Activated gamma-delta T cell treated with Interleukin-2 at 50 U/mL for 16 hours (primary cell): ENCODE results near the gene NDUFB4.
"Not testable (repeated sequence)": the region's sequence is repeated elsewhere in the genome, so short reads cannot be mapped to it uniquely, and the experiment has no call there.

Experiments used
- DNase-seq: peaks from one replicate; pipeline ENCODE4 v3.0.0-alpha.2; 2020

The NDUFB4 gene

DNA sequence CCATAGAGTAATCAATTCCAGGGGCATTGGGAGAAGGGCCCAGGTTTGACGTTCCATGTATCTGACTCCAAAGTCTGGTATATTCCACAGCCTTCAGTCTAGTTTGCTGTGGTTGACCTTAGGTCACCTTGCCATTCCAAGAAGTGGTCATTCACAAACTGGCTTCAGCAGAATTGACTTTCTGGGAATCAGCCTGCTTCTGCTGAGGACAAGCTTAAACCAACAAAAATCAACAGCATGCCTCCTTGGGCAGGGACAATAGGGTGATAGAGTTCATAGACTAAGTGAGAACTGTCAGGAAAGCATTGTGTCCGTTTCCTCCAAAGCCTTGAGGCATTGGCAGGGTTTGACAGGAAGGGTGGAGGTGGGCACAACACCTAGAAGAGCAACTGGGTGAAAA lies 24.1 kb upstream of the NDUFB4 start:
- DNase-seq: no peak

DNA sequence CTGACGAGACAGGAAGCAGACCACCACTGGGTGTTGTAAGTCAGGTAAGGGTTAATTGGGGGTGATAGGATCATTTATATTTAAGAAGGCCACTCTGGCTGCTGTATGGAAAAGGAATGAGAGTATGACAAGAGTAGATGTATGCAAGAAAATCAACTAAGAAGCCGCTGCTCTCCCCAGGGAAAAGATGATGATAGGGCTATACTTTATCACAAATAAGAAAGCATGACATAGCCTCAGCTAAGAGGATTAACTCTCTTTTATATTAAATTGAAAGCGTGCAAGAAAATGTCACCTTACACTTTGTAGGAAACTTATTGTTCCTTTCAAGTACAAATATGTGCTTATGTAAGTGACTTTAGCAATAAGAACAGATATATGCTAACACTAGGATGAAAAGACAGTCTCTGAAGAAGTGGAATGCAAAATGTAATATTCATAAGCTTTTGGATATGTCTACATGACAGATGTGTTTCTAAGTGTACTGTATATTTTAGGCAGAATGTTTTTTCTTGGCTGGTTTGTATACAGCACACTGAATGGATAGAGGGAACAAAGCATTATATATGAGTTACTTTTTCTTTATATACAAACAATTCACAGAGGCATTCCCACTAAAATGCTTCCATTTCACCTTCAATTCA lies 8.7 kb upstream of the NDUFB4 start:
- no peak for DNase-seq

DNA sequence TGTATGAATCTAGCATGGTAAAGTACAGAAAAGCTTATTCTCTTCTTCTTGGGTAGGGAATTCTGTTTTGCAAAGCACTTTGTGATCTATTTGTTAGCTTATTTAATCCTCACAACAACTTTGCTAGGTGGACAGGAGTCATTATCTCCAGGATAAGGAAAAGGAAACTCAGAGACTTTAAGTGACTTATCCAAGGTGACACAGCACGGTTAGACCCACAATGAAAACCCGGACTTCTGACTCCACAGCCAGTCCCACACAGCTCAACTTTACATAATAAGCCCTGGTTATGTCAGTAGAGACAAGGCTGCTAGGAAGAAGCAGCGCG lies 384 bp upstream of the NDUFB4 start:
- no peak for DNase-seq

DNA sequence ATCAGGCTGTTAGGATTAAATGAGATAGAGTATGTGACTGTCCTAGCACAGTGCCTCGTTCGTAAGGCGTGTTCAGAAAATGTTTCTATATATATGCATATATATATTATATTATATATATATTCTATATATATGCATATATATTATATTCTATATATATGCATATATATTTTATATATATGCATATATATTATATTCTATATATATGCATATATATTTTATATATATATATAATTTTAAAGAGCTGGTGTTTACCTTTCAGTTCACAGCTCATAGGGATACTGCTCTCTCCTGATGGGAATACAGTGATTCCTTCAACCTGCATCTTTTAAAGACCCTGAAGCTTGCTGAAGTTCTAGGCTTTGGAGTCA lies 702 bp downstream of the NDUFB4 start:
- DNase-seq: no peak

DNA sequence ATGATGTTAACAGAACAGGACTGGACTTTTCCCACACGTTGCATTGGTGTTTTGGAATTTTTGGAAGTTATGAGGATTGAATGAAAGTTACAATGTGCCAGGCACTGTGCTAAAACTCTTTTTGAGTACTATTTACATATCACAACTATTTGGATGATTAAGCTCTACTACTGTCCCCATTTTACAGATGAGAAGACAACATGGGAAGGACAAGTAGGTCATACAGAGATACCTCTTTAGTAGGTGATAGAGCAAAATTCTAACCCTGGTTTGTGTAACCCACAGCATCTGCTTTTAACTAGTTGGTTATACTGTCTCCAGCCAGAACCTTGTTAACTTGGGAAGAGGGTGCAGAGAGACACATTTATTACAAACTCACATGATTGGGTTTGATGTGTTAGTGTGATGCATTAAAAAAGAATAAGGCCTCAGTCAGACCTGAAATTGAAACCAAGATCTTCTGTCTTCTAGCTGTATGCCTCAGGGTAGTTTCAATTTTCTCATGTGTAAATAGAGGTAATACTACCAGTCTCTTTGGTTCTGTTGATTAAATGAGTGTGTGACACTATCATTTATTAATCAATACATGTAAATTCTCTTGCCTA lies 1.4 kb downstream of the NDUFB4 start:
- DNase-seq: no peak

DNA sequence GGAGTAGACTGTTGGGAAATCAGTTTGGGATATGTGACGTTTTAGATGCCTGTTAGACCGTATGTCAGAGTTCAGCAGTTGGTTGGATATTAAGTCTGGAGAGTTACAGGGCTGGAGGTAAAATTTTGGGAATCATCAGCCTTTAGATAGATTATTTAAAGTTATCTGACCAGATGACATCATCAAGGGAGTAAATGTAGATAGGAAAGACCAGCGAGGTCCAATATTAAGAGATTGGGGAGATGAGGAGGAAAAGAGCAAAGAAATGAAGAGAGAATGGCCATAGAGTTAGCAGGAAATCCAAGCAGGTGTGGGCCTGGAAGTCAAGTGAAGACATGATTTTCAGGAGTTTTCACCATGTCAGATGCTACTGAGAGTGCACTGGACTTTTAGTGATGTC lies 3.1 kb downstream of the NDUFB4 start:
- DNase-seq: no peak

DNA sequence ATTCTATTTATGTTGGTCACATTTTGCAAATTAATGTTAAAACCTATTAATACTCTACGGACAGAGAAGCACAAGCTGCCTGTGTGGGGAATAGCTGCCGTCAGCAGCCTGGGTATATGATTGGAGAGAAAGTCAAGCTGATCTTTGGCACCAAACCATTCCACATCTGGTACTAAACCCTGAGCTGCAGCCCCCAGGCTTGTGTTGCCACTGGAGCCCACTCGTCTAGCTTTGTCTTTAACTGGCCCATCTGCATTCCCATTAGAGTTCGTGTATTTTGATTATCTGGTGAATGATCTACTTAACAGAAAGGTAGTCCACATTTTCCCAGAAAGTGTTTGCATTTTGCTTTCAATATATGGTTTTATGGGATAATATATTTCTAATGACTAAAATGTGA lies 5.4 kb downstream of the NDUFB4 start:
- DNase-seq: no peak

DNA sequence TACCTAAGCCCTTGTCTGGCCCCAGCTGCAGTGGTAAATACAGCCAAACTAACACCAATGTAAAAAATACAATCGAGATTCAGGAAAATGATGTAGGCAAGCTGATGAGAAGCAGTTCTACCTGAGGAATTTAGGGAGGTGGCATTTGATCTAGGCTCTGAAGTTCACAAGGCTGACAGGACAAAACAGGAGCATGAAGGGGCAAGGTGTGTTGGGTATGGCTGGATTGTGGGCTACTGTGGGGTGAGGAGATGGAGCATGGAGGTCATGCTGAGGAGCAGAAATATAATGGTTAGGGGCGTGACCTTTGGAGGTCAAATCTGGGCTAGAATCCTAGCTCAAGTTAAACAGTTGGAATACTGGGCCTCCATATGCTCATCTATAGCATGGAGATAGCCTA lies 6.5 kb downstream of the NDUFB4 start:
- DNase-seq: no peak

DNA sequence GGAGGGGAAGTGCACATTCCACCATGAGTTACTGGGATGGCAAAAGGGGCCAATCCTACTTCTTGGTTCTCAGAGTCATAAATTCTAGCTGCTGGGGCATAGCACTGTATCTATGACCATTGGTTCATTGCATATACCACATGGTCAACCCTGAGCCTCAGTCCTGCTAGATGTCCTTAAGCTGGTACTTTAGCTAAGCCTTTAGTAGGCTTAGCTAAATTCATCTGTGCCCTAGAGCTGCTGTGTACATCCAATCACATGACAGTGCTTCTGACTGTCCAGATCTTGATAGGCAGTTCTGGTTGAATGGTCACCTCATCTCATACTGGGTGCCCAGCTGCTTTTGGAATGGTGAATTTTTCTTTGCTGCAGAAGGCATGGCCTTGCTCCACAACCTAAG lies 8.2 kb downstream of the NDUFB4 start:
- no peak for DNase-seq

DNA sequence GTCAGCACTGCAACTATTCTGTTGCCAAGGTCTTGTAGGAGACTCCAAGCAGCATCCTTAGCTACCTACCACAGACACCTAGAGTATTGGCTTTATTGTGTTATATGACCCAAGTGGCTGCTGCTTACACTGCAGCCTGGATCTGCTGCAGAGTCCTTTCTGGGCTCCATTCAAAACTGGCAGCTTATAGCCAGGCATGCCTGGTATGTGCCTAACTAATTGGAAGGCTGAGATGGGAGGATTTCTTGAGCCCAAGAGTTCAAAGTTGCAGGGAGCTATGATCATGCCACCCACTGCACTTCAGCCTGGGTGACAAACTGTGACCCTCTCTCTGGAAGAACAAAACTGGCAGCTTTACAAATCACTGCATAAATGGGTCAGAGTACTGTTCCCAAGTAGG lies 8.6 kb downstream of the NDUFB4 start:
- no peak for DNase-seq

DNA sequence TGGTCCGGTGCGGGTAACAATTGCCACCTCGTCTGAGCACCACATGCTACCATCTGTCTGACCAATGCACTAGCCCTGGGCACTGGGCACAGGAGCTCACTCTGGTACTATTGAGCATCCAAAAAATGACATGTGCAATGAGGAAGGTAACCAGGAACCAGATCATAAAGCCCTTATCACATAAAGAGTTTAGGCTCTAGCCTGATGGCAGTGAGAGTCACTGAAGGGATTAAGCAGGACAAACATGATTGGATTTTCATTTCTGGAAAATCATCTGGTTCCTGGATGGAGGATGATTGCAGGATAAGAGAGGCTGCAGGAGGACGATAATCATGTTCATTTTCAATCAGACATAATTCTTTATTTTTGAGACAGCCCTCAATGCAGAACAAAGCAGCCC lies 12.4 kb downstream of the NDUFB4 start:
- DNase-seq: no peak

DNA sequence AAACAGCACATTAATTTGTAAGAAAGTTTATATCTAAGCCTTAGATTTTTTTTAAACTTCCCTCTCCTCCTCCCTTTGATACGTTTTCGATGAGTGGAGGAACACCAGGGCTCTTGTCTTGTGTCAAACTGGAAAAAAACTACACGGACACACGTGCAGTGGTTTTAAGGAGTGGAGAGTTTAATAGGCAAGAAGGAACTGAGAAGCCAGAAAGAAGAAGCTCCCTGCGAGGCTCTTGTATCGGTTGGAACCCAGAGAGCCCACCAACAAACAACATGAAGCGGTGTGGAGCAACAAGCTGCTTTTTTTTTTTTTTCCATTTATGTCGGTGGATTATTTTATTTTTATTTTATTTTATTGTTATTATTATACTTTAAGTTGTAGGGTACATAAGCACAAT lies 18.6 kb downstream of the NDUFB4 start:
- DNase-seq: no peak

DNA sequence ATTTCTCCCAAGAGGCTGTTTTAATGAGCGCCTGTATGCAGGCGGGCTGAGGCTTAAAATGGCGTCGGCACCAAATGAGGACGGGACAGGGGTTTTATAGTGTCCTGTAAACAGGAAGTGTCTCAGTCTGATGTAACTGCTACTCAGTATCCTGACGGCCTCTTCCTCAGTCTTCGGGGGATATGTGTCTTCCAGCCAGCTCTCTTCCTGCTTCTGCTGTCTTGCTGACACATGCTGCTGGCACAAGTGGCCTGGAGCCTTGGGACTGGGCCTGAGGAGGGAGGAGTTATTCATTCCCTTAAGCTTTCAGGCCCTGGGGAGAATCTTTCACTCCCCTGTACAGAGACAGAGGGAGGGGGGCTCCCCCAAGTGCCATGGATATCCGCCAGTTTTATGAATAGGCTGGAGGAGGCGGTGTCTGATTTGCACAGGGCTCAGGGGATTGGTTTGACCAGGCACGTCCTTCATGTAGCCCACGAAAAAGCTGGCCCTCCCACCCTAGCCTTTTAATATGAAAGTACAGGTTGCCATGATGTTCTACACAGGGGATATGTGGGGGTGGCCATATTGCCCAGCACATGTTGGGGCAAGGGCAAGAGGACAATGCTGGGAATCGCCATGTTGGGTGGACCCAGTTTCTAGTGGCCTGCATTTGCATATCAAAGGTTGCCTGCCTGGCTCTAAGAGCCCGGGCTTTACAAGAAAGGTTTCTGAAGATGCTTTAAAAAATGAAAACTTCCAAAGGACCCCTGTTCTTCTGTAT lies 19.9 kb downstream of the NDUFB4 start:
- no peak for DNase-seq

DNA sequence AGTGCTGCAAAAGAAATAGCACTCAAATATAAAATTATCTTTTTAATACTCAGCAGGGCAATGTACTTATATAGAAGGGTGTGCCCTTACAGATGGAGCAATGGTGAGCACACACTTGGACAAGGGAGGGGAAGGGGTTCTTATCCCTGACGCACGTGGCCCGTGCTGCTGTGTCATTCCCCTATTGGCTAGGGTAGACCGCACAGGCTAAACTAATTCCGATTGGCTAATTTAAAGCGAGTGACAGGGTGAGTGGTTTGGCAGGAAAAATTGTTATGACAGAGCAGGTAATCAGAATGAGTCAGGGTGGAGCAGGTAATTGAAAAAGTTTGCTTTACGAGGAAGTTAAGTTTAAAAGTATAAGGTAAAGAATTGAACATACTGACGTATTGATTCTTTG lies 20.6 kb downstream of the NDUFB4 start:
- DNase-seq: not testable (repeated sequence)

DNA sequence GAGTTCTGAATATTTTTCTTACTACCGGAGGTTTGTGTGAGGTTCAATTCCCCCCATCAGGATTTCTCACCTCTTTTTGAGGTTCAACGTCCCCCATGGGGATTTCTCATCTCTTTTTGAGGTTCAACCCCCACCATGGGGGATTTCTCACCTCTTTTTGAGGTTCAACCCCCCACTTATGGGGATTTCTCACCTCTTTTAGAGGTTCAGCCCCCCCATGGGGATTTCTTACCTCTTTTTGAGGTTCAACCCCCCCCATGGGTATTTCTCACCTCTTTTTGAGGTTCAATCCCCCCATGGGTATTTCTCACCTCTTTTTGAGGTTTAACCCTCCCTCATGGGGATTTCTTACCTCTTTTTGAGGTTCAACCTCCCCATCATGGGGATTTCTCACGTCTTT lies 26.3 kb downstream of the NDUFB4 start:
- DNase-seq: no peak

DNA sequence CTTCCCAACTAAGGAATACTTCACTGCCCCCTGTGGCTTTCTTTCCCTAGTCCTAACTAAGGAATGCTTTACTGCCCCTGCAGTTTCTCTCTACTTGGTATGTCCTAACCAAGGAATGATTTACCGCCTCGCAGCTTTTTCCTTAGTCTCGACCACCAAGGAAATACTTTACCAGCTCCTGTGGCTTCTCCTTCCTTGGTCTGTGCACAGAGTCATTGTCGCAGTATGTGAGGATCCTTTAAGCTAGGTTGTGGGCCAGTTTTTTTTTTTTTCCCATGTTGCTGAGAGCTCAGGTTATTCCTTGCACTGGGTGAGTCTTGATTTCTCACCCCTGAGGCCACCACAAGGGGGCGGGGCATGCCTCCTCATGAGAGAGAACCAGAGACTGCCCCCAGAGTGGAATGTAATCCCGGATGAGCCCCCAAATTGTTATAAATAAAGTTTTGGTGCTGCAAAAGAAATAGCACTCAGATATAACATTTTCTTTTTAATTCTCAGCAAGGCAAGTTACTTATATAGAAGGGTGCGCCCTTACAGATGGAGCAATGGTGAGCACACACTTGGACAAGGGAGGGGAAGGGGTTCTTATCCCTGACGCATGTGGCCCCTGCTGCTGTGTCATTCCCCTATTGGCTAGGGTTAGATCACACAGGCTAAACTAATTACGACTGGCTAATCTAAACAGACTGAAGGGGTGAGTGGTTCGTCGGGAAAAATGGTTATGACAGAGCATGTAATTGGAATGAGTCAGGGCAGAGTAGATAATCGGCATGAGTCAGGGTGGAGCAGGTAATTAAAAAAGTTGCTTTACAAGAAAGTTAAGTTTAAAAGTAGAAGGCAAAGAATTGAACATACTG lies 27.0 kb downstream of the NDUFB4 start:
- DNase-seq: peak; percentile 3

DNA sequence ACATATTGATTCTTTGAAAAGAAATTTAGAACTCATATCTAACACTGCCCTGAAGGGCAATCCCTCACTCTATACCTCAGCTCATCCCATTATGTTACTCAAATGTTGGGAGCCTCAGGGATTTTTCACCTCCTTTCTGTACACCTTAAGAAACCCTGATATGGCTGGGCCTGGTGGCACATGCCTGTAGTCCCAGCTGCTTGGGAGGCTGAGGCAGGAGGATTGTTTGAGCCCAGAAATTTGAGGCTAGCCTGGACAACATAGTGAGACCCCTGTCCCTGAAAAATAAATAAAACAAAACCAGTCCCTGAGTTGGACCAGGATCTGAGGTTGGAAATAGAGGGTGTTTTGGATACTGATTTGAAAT lies 27.6 kb downstream of the NDUFB4 start:
- DNase-seq: no peak

DNA sequence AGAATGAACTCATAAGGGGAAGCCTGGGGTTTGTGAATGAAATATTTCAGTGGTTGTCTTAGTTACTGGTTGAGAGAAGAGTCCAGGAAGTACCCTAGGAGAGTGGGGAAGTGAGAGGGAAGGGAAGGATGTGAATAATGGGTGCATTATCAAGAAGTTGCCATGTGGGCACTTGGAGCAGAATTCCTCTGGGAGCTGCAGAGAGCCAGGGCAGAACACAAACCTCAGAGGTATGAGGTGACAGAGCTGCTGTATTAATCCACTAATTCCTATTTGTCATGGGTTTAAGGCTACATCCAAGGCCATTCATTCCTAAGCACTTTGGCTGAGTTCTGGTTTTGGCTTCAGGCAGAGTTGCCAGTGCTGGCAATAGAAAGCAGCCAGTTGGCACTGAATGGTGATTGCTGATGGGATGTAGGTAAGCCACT lies 29.0 kb downstream of the NDUFB4 start:
- no peak for DNase-seq

DNA sequence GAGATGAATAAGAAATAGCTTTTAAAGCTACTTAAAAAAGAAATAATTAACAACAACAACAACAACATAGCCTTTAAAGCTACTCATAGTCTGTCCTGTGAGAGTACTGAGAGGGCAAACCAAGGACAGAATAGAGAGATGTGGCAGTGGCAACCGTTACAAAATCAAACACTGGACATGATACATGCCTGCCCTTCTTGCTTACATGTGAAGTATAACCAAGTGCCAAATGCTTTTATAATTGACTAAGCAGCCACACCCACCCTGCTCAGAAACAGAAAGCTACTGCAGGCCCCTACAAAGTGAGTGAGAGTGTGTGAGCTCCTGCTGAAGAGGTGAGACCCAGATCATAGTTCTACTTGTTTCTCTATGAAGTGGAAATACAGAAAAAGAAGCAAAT lies 38.4 kb downstream of the NDUFB4 start:
- no peak for DNase-seq

DNA sequence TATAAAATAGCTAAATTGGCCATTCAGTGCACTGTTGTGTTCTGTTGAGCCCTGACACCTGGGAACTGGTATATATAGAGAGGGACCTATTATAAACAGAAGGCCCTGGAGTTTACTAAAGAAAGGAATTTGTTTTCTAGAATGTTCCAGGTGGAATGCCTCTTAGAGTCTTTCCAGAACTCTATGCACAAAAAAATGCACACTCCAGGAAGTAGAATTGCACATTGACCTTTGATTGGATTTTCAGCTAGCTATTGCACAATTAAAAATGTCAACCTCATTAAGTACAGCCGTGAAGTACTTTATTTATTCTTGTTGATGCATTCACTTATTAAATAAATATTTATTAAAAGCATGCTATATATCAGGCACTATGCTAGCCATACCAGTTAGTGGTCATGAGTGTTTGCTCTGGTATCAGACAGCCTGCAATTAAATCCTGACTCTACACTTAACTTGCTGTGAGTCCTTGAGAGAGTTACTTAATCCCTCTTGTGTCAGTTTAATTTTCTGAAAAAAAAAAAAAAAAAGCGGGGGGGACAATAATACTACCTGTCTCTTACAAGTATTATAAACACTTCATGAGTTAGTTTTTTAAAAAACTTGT lies 40.8 kb downstream of the NDUFB4 start:
- no peak for DNase-seq

DNA sequence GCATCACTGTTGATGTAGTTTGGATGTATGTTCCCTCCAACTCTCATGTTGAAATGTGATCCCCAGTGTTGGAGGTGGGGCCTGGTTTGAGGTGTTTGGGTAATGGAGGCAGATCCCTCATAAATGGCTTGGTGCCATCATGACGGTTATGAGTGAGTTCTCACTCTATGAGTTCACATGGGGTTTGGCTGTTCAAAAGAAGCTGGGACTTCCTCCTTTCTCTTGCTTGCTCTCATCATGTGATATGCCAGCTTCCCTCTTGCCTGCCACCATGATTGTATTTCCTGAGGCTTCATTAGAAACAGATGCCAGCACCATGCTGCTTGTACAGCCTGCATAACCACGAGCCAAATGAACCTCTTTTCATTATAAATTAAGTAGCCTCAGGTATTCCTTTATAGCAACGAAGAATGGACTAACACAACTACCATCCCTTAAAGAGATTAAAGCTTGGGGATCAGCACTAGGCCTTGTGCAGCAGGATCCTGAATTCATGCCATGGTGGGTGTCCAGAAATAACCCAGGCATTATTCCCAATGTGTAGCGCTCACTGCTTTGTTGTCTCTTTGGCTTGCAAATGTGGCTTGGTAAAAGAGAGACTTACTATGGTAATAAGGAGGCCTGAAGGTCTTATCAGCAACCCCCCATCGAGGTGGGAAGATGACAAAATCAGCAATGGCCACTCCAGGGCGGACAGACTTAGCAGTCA lies 41.9 kb downstream of the NDUFB4 start:
- no peak for DNase-seq

DNA sequence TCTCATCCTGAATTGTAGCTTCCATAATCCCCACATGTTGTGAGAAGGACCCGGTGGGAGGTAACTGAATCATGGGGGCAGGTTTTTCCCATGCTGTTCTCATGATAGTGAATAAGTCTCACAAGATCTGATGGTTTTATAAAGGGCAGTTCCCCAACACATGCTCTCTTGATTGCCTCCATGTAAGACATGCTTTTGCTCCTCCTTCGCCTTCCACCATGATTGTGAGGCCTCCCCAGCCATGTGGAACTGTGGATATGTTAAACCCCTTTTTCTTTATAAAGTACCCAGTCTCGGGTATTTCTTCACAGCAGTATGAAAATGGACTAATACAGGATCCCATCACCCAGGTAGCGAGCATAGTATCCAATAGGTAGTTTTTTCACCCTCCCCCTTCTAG lies 42.7 kb downstream of the NDUFB4 start:
- DNase-seq: not testable (repeated sequence)

DNA sequence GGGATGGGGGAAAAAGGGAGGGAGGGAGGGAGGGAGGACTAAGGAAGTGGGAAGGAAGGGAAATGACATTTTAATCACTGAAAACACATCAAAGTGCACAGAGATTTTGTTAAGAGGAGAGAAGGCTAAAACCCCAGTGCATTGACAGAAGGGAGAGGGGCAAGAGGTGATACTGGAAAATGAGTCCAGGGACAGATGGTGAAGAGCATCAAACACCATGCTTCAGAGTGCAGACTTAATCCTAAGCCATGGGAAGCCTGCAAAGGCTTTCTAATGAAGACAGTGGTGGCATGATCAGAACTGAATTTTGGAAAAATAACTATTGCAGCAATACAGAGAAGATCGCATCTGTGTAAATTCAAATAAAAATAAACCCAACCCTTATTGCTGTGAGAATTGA lies 44.1 kb downstream of the NDUFB4 start:
- DNase-seq: no peak
